SU-DHL-6 (cell line): ENCODE measurements around the gene GFPT2.

ENCODE experiments used
- EZH2phosphoT487 ChIP-seq: fragments of 200-600 bp; sonication (generic), shearing (Covaris generic); conservative IDR thresholded peaks from 2 replicates; pipeline ENCODE4 v1.6.1; 2018; ENCODE audit warnings: mild to moderate bottlenecking, antibody characterized with exemption, low read length, moderate library complexity, mixed read lengths
- TF ChIP-seq, protein P1 (sequence below): fragments of 200-600 bp; sonication (generic); IDR thresholded peaks from one replicate; pipeline ENCODE4 v1.5.1; 2017; ENCODE audit warnings: antibody characterized with exemption, mild to moderate bottlenecking, low read length, moderate library complexity; ENCODE audit not compliant: insufficient read depth, poor library complexity, severe bottlenecking

DNA sequence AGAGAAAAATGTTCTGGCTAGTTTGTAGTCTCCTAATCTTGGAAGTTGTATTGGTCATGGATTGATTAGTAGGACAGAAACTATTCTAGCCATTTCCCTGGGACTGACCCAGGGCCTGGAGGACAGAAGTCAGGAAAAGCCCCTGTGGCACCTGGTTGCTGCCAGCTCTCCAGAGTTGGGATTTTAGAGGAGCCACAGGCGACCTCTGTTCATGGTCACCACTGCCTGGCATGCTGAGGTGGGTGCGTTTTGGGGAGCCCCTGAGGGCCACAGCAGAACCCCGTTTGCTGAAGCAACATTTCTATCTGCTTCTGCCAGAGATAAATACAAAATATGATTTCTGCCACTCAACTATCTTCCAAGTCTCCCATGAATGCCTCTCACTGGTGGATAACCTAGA lies 53.6 kb downstream of the GFPT2 start:
- TF ChIP-seq, protein P1, sequence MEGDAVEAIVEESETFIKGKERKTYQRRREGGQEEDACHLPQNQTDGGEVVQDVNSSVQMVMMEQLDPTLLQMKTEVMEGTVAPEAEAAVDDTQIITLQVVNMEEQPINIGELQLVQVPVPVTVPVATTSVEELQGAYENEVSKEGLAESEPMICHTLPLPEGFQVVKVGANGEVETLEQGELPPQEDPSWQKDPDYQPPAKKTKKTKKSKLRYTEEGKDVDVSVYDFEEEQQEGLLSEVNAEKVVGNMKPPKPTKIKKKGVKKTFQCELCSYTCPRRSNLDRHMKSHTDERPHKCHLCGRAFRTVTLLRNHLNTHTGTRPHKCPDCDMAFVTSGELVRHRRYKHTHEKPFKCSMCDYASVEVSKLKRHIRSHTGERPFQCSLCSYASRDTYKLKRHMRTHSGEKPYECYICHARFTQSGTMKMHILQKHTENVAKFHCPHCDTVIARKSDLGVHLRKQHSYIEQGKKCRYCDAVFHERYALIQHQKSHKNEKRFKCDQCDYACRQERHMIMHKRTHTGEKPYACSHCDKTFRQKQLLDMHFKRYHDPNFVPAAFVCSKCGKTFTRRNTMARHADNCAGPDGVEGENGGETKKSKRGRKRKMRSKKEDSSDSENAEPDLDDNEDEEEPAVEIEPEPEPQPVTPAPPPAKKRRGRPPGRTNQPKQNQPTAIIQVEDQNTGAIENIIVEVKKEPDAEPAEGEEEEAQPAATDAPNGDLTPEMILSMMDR, result no peak
- TF ChIP-seq EZH2phosphoT487, result no peak
